ENCODE data around the gene FLVCR2.

GRCh38 chr14:75673345-75674035 lies 95.1 kb downstream of the FLVCR2 start:
- TF ChIP-seq, protein P1, sequence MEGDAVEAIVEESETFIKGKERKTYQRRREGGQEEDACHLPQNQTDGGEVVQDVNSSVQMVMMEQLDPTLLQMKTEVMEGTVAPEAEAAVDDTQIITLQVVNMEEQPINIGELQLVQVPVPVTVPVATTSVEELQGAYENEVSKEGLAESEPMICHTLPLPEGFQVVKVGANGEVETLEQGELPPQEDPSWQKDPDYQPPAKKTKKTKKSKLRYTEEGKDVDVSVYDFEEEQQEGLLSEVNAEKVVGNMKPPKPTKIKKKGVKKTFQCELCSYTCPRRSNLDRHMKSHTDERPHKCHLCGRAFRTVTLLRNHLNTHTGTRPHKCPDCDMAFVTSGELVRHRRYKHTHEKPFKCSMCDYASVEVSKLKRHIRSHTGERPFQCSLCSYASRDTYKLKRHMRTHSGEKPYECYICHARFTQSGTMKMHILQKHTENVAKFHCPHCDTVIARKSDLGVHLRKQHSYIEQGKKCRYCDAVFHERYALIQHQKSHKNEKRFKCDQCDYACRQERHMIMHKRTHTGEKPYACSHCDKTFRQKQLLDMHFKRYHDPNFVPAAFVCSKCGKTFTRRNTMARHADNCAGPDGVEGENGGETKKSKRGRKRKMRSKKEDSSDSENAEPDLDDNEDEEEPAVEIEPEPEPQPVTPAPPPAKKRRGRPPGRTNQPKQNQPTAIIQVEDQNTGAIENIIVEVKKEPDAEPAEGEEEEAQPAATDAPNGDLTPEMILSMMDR (IDR thresholded peaks at IDR 0.05), result no peak
- TF ChIP-seq POLR2A (IDR thresholded peaks at IDR 0.05), result no peak

All from body of pancreas (tissue), 4 donors.